GM21360 (cell line): ENCODE results near the gene RNH1.

Experiments
- ATAC-seq: cut with Tn5 transposase; IDR thresholded peaks from one replicate; pipeline ENCODE4 v1.9.1; 2021; ENCODE audit warnings: mild to moderate bottlenecking, moderate library complexity; ENCODE audit not compliant: unreplicated experiment

RNH1 gene

DNA sequence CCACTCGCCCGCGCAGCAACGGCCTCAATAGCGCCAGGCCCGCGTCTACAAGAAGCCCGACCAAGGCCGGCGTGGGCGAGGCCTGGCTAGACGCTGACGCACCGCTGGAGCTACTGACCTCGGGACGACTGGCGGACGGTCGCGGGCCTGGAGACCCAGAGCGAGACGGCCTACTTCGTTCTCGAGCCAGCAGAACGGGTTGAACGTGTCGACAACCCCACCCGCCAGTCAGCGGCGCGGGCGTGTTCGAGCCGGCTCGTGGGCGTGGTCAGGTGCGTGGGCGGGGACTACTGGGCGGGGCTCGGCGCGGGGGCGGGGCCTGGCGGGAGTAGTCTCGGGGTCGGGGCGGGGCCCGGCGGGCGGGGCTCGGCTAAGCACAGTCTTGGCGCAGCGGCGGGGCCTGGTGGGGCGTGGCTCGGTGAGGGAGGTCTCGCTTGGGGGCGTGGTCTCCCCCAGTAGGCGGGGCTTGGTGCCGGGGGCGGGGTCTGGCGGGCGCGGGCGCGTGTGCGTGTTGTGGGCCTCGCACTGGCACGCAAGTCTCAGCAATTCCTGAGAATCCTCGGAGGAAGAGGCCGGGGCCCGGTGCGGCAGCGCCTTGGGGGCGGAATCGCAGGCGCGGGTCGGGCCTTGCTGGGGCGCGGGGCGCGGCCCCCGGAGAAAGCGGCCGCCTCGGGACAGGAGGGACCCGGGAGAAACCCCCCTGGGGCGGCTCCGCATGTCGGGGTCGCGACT lies at the start of gene RNH1:
RNH1 (minus strand) TSS at position 248 of the 732 bp plus-strand sequence. CDS start 5,080 bp downstream, outside the sequence.
- ATAC-seq: peak; percentile 48

DNA sequence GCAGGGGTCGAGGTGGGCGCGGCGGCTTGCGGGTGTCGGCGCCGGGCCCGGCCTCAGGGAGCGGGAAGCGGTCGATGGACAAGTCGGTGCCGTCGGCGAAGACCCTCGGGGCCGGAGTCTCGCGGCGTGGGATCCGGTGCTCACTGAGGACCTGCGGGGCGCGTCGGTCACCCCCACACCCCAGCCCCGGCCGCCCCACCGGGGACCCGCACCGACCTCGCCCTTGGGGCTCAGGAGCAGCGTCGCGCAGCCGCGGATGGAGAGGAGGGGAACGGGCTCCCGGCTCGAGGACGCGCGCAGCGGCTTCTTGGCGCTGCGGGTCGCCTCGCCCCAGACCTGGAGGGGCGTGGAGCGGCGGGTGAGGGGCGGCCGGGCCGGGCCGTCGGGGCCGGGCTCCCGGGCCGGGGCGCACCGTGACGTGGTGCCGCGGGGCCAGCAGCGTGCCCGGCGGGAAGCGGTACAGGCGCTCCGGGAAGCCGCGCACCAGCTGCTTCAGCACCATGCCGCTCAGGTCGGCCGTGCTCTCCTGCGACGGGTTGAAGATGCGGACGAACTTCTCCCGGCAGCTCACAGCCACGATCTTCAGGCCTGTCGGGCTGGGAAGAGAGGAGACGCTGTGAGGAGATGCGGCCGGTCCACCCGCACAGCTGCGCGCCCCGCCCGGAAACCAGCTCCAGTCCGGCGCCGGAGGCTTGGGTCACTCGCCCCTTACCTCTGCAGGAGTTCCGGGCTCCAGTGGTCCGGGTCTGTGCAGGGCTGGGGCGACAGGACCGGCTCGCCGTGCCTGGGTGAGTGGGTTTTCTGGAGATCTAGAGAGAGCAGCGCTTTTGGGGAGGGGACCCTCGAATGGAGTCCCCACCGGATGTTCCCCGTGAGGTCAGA lies 49.0 kb upstream of the RNH1 start:
- ATAC-seq: no peak

- no peak for ATAC-seq
These were observed 48.3 kb upstream of the RNH1 start for GRCh38 chr11:555227-555779.

- no peak for ATAC-seq
These were observed 47.6 kb upstream of the RNH1 start for GRCh38 chr11:554428-555226.

DNA sequence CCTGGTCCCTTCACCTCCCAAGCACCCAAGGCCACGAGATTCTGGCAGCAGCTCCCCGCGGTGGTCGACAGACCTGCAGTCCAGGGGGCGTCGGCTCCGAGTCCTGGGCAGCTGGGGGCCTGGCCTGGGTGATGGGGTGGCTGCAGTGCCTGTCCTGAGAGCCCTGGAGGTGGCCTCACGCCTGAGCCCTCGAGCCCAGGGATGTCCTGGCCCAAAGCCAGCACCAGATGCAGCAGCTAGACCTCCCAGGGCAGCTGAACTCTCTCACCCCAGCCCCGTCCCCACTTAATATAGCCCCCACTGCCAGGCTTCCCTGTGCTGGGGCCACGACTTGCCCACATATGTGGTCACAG lies 46.9 kb upstream of the RNH1 start:
- no peak for ATAC-seq

DNA sequence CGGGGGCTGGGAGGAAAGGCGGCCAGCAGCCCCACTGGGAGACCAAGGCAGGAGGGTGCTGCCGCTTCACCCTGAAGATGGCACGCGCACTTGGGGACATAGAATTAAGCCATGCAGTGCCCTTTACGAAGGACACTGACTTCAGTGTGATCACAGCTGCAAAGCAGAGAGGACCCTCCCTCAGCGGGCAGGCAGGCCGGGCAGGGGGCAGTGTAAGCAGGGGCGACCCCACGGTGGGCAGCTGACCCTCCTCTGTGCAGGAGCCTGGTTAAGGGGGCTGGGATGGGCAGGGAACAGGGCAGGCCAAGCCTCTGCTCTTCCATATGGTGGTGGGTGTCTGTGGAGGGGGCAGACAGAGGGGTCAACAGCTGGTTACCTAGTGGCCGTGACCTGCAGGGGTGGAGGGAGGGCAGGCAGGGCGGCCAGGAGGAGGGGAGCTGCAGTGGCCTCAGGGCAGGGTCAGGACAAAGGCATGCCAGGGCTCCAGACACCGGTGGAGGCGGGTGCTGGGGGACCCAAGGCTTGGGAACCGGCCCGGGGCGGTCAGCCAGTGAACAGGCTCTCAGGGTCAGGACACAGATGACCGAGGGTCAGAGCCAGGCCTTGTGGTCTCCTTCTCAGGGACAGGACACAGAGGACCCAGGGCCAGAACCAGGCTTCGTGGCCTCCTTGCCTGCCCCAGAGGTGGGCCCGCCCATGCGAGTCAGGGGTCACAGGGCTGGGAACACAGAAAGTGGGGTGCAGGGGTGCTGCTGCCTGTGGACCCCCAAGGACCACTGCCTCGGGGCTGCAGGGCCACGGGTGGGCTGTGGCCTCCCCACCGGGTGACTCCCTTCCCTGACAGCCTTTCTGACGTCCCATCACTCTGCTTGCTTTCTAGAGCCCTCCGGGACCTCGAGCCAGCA lies 46.3 kb upstream of the RNH1 start:
- no peak for ATAC-seq

GRCh38 chr11:551596-551995 lies 44.6 kb upstream of the RNH1 start:
- no peak for ATAC-seq

GRCh38 chr11:551131-551530 lies 44.1 kb upstream of the RNH1 start:
- ATAC-seq: no peak

- no peak for ATAC-seq
These were observed 43.7 kb upstream of the RNH1 start for GRCh38 chr11:550746-551085.

DNA sequence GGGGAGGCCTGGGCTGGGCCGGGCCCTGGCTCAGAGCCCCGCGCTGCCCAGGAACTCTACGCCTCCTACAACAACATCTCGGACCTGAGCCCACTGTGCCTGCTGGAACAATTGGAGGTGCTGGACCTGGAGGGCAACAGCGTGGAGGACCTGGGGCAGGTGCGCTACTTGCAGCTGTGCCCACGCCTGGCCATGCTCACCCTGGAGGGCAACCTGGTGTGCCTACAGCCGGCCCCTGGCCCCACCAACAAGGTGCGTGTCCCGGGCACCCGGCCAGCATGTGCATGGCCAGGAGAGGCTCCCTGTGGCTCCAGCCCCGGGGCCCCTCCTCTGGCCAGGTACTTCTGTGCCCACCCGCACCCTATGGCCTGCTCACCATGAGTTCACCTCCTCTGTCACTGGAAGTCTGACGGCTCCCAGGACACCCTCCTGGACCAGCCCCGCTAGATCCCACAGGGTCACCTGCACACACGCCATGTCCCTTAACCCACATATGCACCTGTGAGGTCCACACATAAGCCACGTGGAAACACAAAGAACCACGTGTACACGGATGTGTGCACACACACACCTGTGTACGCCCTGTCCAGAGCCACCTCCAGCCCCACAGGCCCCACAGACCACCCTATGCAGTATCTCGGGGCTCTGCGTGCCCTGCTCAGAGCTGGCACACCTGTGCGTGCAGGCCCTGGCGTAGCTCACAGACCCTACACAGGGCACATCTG lies 43.1 kb upstream of the RNH1 start:
- no peak for ATAC-seq

DNA sequence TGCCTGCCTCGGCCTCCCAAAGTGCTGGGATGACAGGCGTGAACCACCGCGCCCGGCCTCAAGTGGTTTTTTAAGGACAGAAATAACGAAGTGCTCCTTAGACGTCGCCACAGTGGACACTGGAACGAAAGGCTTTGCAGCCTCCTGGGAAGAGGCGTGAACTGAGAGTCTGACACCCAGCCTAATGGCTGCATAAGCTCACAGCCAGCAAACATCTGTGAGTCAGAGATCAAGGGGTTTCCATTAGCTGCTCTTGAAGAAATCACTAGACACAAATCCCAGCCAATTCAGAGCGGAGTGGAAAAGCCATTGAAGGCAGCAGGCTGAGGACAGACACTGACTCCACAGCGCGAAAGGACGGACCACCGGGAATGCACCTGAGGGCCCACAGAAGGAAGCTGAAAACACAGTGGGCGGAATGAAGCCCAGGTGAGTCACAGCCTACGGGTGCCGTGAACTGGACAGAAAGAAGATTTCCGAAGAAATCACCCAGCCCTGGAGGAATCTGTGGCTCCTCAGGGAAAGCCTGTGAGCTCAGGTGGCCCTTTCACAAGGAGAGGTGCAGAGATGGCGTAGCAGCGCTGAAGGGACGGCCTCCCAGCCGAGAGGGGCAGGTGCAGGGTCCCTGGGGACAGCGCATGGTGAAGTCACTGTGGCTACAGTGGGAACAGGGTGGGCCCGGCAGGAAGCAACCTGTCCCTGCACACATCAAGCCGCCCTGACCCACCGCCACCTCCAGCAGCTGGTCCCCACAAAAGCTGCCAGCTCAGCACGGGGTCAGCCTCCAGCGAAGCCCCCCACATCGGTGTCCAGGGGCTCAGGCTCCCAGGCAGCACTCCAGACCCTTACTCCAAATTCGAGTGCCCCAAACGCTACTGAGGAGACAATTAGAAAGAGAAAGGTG lies 41.9 kb upstream of the RNH1 start:
- ATAC-seq: no peak

DNA sequence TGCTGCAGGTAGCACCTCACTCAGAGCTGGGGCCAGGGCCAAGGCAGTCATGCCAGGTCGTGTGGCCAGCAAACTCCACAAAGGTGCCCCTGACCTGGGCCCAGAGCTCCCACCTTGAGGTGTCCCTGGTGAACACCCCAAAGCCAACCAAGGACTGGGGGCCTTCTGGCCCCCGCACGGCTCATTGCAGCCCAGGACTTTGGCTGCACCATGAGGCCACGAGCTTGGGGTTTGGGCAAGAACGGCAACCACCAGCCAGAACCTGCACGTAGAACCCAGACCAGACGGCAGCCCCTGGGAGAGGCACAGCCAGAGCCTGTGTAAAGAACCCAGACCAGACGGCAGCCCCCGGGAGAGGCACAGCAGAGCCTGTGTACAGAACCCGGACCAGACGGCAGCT lies 38.1 kb upstream of the RNH1 start:
- no peak for ATAC-seq

DNA sequence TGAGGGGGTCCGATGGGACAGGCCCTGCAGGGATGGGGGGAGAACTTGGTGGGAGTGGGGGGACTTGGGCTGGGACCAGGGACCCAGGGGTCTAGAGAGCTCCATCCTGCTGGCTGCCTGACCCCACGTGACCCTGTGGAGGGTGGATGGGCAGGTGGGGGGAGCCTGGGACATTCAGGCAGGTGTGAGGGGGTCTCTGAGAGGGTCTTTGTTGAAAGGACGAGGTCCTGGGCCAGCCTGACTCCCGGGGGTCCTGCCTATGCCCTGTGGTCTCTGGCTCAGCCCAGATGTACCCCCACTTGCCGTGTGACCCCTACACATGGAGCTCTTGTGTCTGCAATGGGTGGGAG lies 37.8 kb upstream of the RNH1 start:
- ATAC-seq: no peak

- no peak for ATAC-seq
These were observed 34.4 kb upstream of the RNH1 start for GRCh38 chr11:541433-541885.

GRCh38 chr11:540583-541432 lies 33.8 kb upstream of the RNH1 start:
- no peak for ATAC-seq

DNA sequence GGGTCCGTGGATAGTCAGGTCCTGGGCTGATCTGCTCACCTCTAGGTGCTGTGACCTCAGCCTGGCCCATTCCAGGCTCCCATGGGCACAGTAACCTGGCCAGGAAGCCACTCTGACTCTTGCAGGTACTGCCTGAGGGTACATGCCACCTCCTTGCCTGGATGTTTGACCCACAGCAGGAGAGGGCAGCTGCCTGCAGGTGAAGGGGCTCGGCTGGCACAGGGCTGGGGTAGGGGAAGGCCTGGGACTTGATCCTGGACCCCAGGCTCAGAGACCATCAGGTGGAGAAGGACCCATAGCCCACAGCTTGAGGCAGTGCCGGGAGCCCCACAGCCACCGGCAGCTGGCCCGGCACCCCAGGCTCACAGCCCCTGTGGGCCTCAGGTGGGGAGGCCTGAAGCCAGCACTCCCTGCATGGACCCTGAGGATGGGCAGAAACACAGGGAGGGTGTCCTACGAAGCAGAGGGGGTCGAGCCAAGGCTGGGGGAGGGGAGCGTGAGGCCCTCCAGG lies 33.0 kb upstream of the RNH1 start:
- ATAC-seq: no peak

- no peak for ATAC-seq
These were observed 31.5 kb upstream of the RNH1 start for GRCh38 chr11:538431-539051.
